ENCODE data around the gene MBNL1. TPM values are rescaled to one million over a fixed set of nuclear protein-coding genes. Genes with fewer than 3 reads are reported as not detected.

Gene MBNL1
- total RNA-seq, 2 donors from 2014 or later = 299 to 323 TPM

GRCh38 chr3:152269831-152270734 lies 1.4 kb downstream of the MBNL1 start:
- H3K27ac Mint-ChIP-seq = peak overlapping the region; percentile 98
- peaks cover 8 to 28% of the 10 kb centered on the region in 2 donors for H3K36me3 Mint-ChIP-seq (ENCODE audit: insufficient read depth in 2 of 2)
- no peaks in the 10 kb centered on the region for H3K27me3 Mint-ChIP-seq (ENCODE audit: low read depth)
- peak; percentile 18 to 21 for ATAC-seq (replicated peaks in 1 of 2)
- no peaks in the 10 kb centered on the region for H3K9me3 Mint-ChIP-seq
- peak in 1 of 2 donors; percentile 30 for DNase-seq
- peak overlapping the region; percentile 86 to 94 for H3K4me3 Mint-ChIP-seq
- peaks cover 66% of the 10 kb centered on the region for H3K4me1 Mint-ChIP-seq (ENCODE audit: low read depth)

GRCh38 chr3:152270937-152271336 lies 2.2 kb downstream of the MBNL1 start:
- H3K27ac Mint-ChIP-seq = peak overlapping the region; percentile 98
- H3K4me1 Mint-ChIP-seq (ENCODE audit: low read depth) = peaks cover 66% of the 10 kb centered on the region
- no peaks in the 10 kb centered on the region for H3K27me3 Mint-ChIP-seq (ENCODE audit: low read depth)
- peaks cover 8 to 28% of the 10 kb centered on the region in 2 donors for H3K36me3 Mint-ChIP-seq (ENCODE audit: insufficient read depth in 2 of 2)
- H3K9me3 Mint-ChIP-seq = no peaks in the 10 kb centered on the region
- no peak for DNase-seq
- no peak for ATAC-seq (replicated peaks in 1 of 2)
- peak overlapping the region; percentile 86 to 94 for H3K4me3 Mint-ChIP-seq

GRCh38 chr3:152271501-152272236 lies 2.9 kb downstream of the MBNL1 start:
- Mint-ChIP-seq H3K36me3 (ENCODE audit: insufficient read depth in 2 of 2) (peaks cover 8 to 28% of the 10 kb centered on the region in 2 donors), H3K27me3 (ENCODE audit: low read depth) (no peaks in the 10 kb centered on the region), H3K4me3 (peak overlapping the region; percentile 86 to 94), H3K4me1 (ENCODE audit: low read depth) (peaks cover 66% of the 10 kb centered on the region), H3K27ac (peak overlapping the region; percentile 98), H3K9me3 (no peaks in the 10 kb centered on the region)
- ATAC-seq (replicated peaks in 1 of 2) (no peak), DNase-seq (no peak)

- Mint-ChIP-seq H3K4me3 (peak overlapping the region; percentile 86 to 94), H3K27me3 (ENCODE audit: low read depth) (no peaks in the 10 kb centered on the region), H3K36me3 (ENCODE audit: insufficient read depth in 2 of 2) (peaks cover 8 to 28% of the 10 kb centered on the region in 2 donors), H3K27ac (peak overlapping the region; percentile 98), H3K4me1 (ENCODE audit: low read depth) (peaks cover 66% of the 10 kb centered on the region), H3K9me3 (no peaks in the 10 kb centered on the region)
- peak in 1 of 2 donors; percentile 23 for ATAC-seq (replicated peaks in 1 of 2)
- peak in 1 of 2 donors; percentile 46 for DNase-seq
These were observed 4.1 kb downstream of the MBNL1 start for GRCh38 chr3:152272771-152273242.

GRCh38 chr3:152276681-152277080 lies 8.0 kb downstream of the MBNL1 start:
- ATAC-seq (replicated peaks in 1 of 2) = no peak

GRCh38 chr3:152277198-152277597 lies 8.5 kb downstream of the MBNL1 start:
- no peaks in the 10 kb centered on the region for H3K9me3 Mint-ChIP-seq
- H3K4me3 Mint-ChIP-seq = peak overlapping the region; percentile 58 to 62
- peak overlapping the region; percentile 63 for H3K27ac Mint-ChIP-seq
- peaks cover 2 to 7% of the 10 kb centered on the region in 2 donors for H3K36me3 Mint-ChIP-seq (ENCODE audit: insufficient read depth in 2 of 2)
- DNase-seq (no peak), ATAC-seq (replicated peaks in 1 of 2) (no peak)
- no peaks in the 10 kb centered on the region for H3K27me3 Mint-ChIP-seq (ENCODE audit: low read depth)
- peaks cover 89% of the 10 kb centered on the region for H3K4me1 Mint-ChIP-seq (ENCODE audit: low read depth)

More at GRCh38 chr3:152276681-152277080, 8.0 kb downstream of the MBNL1 start:
- Mint-ChIP-seq H3K4me3 (peak overlapping the region; percentile 62 to 78), H3K27me3 (ENCODE audit: low read depth) (no peaks in the 10 kb centered on the region), H3K9me3 (no peaks in the 10 kb centered on the region), H3K36me3 (ENCODE audit: insufficient read depth in 2 of 2) (peaks cover 2 to 10% of the 10 kb centered on the region in 2 donors), H3K27ac (peak overlapping the region; percentile 80), H3K4me1 (ENCODE audit: low read depth) (peaks cover 91% of the 10 kb centered on the region)
- no peak for DNase-seq

GRCh38 chr3:152278756-152279427 lies 10.2 kb downstream of the MBNL1 start:
- Mint-ChIP-seq H3K9me3 (no peaks in the 10 kb centered on the region), H3K4me1 (ENCODE audit: low read depth) (peaks cover 90% of the 10 kb centered on the region), H3K4me3 (peak overlapping the region; percentile 66 to 81), H3K36me3 (ENCODE audit: insufficient read depth in 2 of 2) (no peaks in the 10 kb centered on the region), H3K27ac (peak overlapping the region; percentile 72), H3K27me3 (ENCODE audit: low read depth) (no peaks in the 10 kb centered on the region)
- peak; percentile 68 to 72 for ATAC-seq (replicated peaks in 1 of 2)
- no peak for DNase-seq

GRCh38 chr3:152279479-152279878 lies 10.8 kb downstream of the MBNL1 start:
- no peak for DNase-seq
- peak in 1 of 2 donors; percentile 25 for ATAC-seq (replicated peaks in 1 of 2)

GRCh38 chr3:152280539-152280938 lies 11.8 kb downstream of the MBNL1 start:
- ATAC-seq (replicated peaks in 1 of 2) (no peak), DNase-seq (no peak)
- Mint-ChIP-seq H3K9me3 (no peaks in the 10 kb centered on the region), H3K27me3 (ENCODE audit: low read depth) (no peaks in the 10 kb centered on the region), H3K4me1 (ENCODE audit: low read depth) (peaks cover 93% of the 10 kb centered on the region), H3K36me3 (ENCODE audit: insufficient read depth in 2 of 2) (no peaks in the 10 kb centered on the region), H3K4me3 (peak overlapping the region; percentile 66 to 81), H3K27ac (peak overlapping the region; percentile 92)

More at GRCh38 chr3:152279479-152279878, 10.8 kb downstream of the MBNL1 start:
- H3K9me3 Mint-ChIP-seq = no peaks in the 10 kb centered on the region
- H3K27ac Mint-ChIP-seq = peak overlapping the region; percentile 83
- H3K4me3 Mint-ChIP-seq = peak overlapping the region; percentile 66 to 81
- H3K36me3 Mint-ChIP-seq (ENCODE audit: insufficient read depth in 2 of 2) = no peaks in the 10 kb centered on the region
- H3K4me1 Mint-ChIP-seq (ENCODE audit: low read depth) = peaks cover 91% of the 10 kb centered on the region
- H3K27me3 Mint-ChIP-seq (ENCODE audit: low read depth) = no peaks in the 10 kb centered on the region

- no peaks in the 10 kb centered on the region for H3K9me3 Mint-ChIP-seq
- H3K4me3 Mint-ChIP-seq = peak overlapping the region; percentile 68 to 70
- peak overlapping the region; percentile 83 for H3K27ac Mint-ChIP-seq
- H3K27me3 Mint-ChIP-seq (ENCODE audit: low read depth) = no peaks in the 10 kb centered on the region
- peak; percentile 16 to 27 for ATAC-seq (replicated peaks in 1 of 2)
- peaks cover 92% of the 10 kb centered on the region for H3K4me1 Mint-ChIP-seq (ENCODE audit: low read depth)
- H3K36me3 Mint-ChIP-seq (ENCODE audit: insufficient read depth in 2 of 2) = peaks cover 0 to 1% of the 10 kb centered on the region in 2 donors
- DNase-seq = no peak
These were observed 12.5 kb downstream of the MBNL1 start for GRCh38 chr3:152281133-152281713.

- peak overlapping the region; percentile 37 to 56 for H3K4me3 Mint-ChIP-seq
- DNase-seq (no peak), ATAC-seq (replicated peaks in 1 of 2) (no peak)
- no peaks in the 10 kb centered on the region for H3K9me3 Mint-ChIP-seq
- peaks cover 90% of the 10 kb centered on the region for H3K4me1 Mint-ChIP-seq (ENCODE audit: low read depth)
- H3K27me3 Mint-ChIP-seq (ENCODE audit: low read depth) = no peaks in the 10 kb centered on the region
- H3K36me3 Mint-ChIP-seq (ENCODE audit: insufficient read depth in 2 of 2) = peaks cover 0 to 1% of the 10 kb centered on the region in 2 donors
- peak overlapping the region; percentile 92 for H3K27ac Mint-ChIP-seq
These were observed 14.1 kb downstream of the MBNL1 start for GRCh38 chr3:152282813-152283212.
